SK-N-SH (cell line): ENCODE data around the gene DES. TPM values are rescaled to one million over a fixed set of nuclear protein-coding genes. Genes with fewer than 3 reads are reported as not detected.

Source experiments
- CTCF ChIA-PET: fragments of 300-600, 350-600 bp; formaldehyde crosslinking; extraction: SDS; loops from one replicate; lab custom pipeline; 2021; lab: Yijun Ruan, JAX
- POLR2A ChIA-PET: fragments of 350-600 bp; sonication (Branson Sonifier 250); formaldehyde crosslinking; extraction: SDS; loops from one replicate; lab custom pipeline; 2020; ENCODE audit warnings: antibody characterized with exemption, inconsistent platforms; lab: Yijun Ruan, JAX
- DNase-seq: peaks from one replicate; pipeline ENCODE4 v3.0.0; 2012
- H2AFZ ChIP-seq: fragments of 200-600 bp; sonication (generic); 2 replicates; pipeline ENCODE4 v1.8.1; 2016; ENCODE audit warnings: antibody characterized with exemption, mild to moderate bottlenecking, low read depth
- H3F3A ChIP-seq: fragments of 200-600 bp; sonication (generic); replicated peaks from 2 replicates; pipeline ENCODE3; 2016; ENCODE audit warnings: antibody characterized with exemption, mild to moderate bottlenecking; ENCODE audit not compliant: insufficient read depth
- H3K27ac ChIP-seq, 2 experiments: fragments of 200-500 bp in 1 of 2; fragments of 200-600 bp in 1 of 2; sonication (Bioruptor generic) in 1 of 2; sonication (generic), shearing (Covaris generic) in 1 of 2; 2 replicates each; pipeline versions ENCODE4 v1.5.1 to v1.6.1; 2014 to 2016; ENCODE audit warnings: low read depth in 2 of 2, inconsistent platforms in 1 of 2, low read length in 1 of 2, mild to moderate bottlenecking in 1 of 2, mixed read lengths in 1 of 2
- H3K27me3 ChIP-seq: fragments of 200-600 bp; sonication (generic), shearing (Covaris generic); 2 replicates; pipeline ENCODE4 v1.6.1; 2016; ENCODE audit warnings: mixed run types; ENCODE audit not compliant: insufficient read depth
- H3K36me3 ChIP-seq, 2 experiments: fragments of 200-500 bp in 1 of 2; fragments of 200-600 bp in 1 of 2; sonication (Bioruptor generic) in 1 of 2; sonication (generic) in 1 of 2; replicated peaks in 1 of 2; 2 replicates each; pipeline versions ENCODE3 to v1.5.1; 2014 to 2016; ENCODE audit warnings: low read length in 1 of 2, mild to moderate bottlenecking in 1 of 2; ENCODE audit not compliant: insufficient read depth in 2 of 2, control insufficient read depth in 1 of 2
- H3K4me1 ChIP-seq, 2 experiments: fragments of 200-500 bp in 1 of 2; fragments of 200-600 bp in 1 of 2; sonication (Bioruptor generic) in 1 of 2; sonication (generic), shearing (Covaris generic) in 1 of 2; 2 replicates each; pipeline versions ENCODE4 v1.5.1 to v1.6.1; 2014 to 2016; ENCODE audit warnings: low read depth in 1 of 2, low read length in 1 of 2, mixed run types in 1 of 2; ENCODE audit not compliant: insufficient read depth in 2 of 2, control insufficient read depth in 1 of 2
- H3K4me2 ChIP-seq: fragments of 200-600 bp; sonication (generic), shearing (Covaris generic); 2 replicates; pipeline ENCODE4 v1.6.1; 2017; ENCODE audit warnings: mixed run types
- H3K4me3 ChIP-seq, 2 experiments: fragments of 200-500 bp in 1 of 2; fragments of 200-600 bp in 1 of 2; sonication (Bioruptor generic) in 1 of 2; sonication (generic), shearing (Covaris generic) in 1 of 2; 2 replicates each; pipeline versions ENCODE4 v1.5.1 to v1.8.1; 2014 to 2016; ENCODE audit warnings: low read depth in 2 of 2, inconsistent platforms in 1 of 2, low read length in 1 of 2, mild to moderate bottlenecking in 1 of 2, mixed read lengths in 1 of 2, moderate library complexity in 1 of 2
- H3K79me2 ChIP-seq: fragments of 200-600 bp; sonication (generic); 2 replicates; pipeline ENCODE4 v1.8.1; 2017; ENCODE audit warnings: mild to moderate bottlenecking; ENCODE audit not compliant: insufficient read depth
- H3K9ac ChIP-seq: fragments of 200-600 bp; sonication (generic); 2 replicates; pipeline ENCODE4 v1.6.1; 2017; ENCODE audit warnings: mixed run types
- H3K9me2 ChIP-seq: fragments of 200-600 bp; sonication (generic); 2 replicates; pipeline ENCODE4 v1.6.1; 2017; ENCODE audit warnings: mixed run types
- H3K9me3 ChIP-seq: fragments of 200-600 bp; sonication (generic); 2 replicates; pipeline ENCODE4 v1.6.1; 2017; ENCODE audit warnings: mixed run types, mild to moderate bottlenecking, moderate library complexity
- H4K20me1 ChIP-seq: fragments of 200-600 bp; sonication (generic); 2 replicates; pipeline ENCODE4 v1.6.1; 2017; ENCODE audit warnings: mild to moderate bottlenecking, mixed run types; ENCODE audit not compliant: insufficient read depth
- EP300 ChIP-seq, 2 experiments: IDR thresholded peaks; 2 replicates each; pipeline versions ENCODE4 v1.4.0 to v1.6.1; 2012; ENCODE audit warnings: borderline replicate concordance in 1 of 2, low read depth in 1 of 2, low read length in 1 of 2
- EZH2phosphoT487 ChIP-seq: fragments of 200-600 bp; sonication (generic); IDR thresholded peaks from 2 replicates; pipeline ENCODE4 v1.6.1; 2017; ENCODE audit warnings: low read depth, mixed run types, mild to moderate bottlenecking, antibody characterized with exemption, moderate library complexity, borderline replicate concordance
- FOSL2 ChIP-seq: IDR thresholded peaks from 2 replicates; pipeline ENCODE4 v1.4.0; 2012; ENCODE audit warnings: low read depth, mild to moderate bottlenecking, moderate library complexity, borderline replicate concordance
- FOXJ3 ChIP-seq: sonication (generic); formaldehyde crosslinking; IDR thresholded peaks from 2 replicates; pipeline ENCODE4 v1.5.1; 2020; ENCODE audit warnings: mild to moderate bottlenecking, missing genetic modification reagents
- FOXM1 ChIP-seq: IDR thresholded peaks from 2 replicates; pipeline ENCODE4 v1.4.0; 2012; ENCODE audit warnings: low read depth, mild to moderate bottlenecking
- GABPA ChIP-seq: IDR thresholded peaks from 2 replicates; pipeline ENCODE4 v1.4.0; 2012; ENCODE audit warnings: low read depth, mild to moderate bottlenecking
- GATA2 ChIP-seq: sonication (generic); formaldehyde crosslinking; IDR thresholded peaks from 2 replicates; pipeline ENCODE4 v1.5.0; 2020; ENCODE audit warnings: mild to moderate bottlenecking, missing genetic modification reagents
- IRF3 ChIP-seq: fragments of 150-350 bp; IDR thresholded peaks from 2 replicates; pipeline ENCODE4 v1.6.1; 2016; ENCODE audit warnings: mild to moderate bottlenecking, low read depth, low read length
- MXI1 ChIP-seq: IDR thresholded peaks from 2 replicates; pipeline ENCODE4 v1.6.1; 2012; ENCODE audit warnings: mild to moderate bottlenecking, low read depth, low read length, improper control_type of control experiment
- NFIC ChIP-seq: IDR thresholded peaks from 2 replicates; pipeline ENCODE4 v1.4.0; 2012; ENCODE audit warnings: borderline replicate concordance
- POLR2AphosphoS5 ChIP-seq: IDR thresholded peaks from 2 replicates; pipeline ENCODE4 v1.6.1; 2012; ENCODE audit warnings: low read depth, low read length
- RAD21 ChIP-seq: IDR thresholded peaks from 2 replicates; pipeline ENCODE4 v1.6.1; 2012; ENCODE audit warnings: mild to moderate bottlenecking, low read length
- RCOR1 ChIP-seq: fragments of 150-350 bp; IDR thresholded peaks from 2 replicates; pipeline ENCODE4 v1.6.1; 2017; ENCODE audit warnings: antibody characterized with exemption, low read length
- RFX5 ChIP-seq: IDR thresholded peaks from 2 replicates; pipeline ENCODE4 v1.6.1; 2012; ENCODE audit warnings: mild to moderate bottlenecking, improper control_type of control experiment, low read length
- SIN3A ChIP-seq: IDR thresholded peaks from 2 replicates; pipeline ENCODE4 v1.6.1; 2012; ENCODE audit warnings: low read depth, mild to moderate bottlenecking, low read length, moderate library complexity, borderline replicate concordance
- TEAD4 ChIP-seq: IDR thresholded peaks from 2 replicates; pipeline ENCODE4 v1.4.0; 2012; ENCODE audit warnings: mild to moderate bottlenecking, borderline replicate concordance; ENCODE audit not compliant: insufficient read depth
- YY1 ChIP-seq: IDR thresholded peaks from 2 replicates; pipeline ENCODE4 v1.4.0; 2012; ENCODE audit warnings: low read depth, mild to moderate bottlenecking
- WGBS: methylation state at CpG from one replicate; pipeline ENCODE4 v1.1.6; 2017; ENCODE audit warnings: low lambda C conversion rate; 5-methylcytosine and 5-hydroxymethylcytosine counted together
- polyA plus RNA-seq, 3 experiments: library from polyadenylated mRNA; depleted of rRNA; stranded (reverse); fragments of >200 nt; gene quantifications; 2 replicates each; pipeline ENCODE4 v1.2.3, GENCODE V29; 2012

DES gene
- polyA plus RNA-seq, 1 of the 3 experiments (the other 2 are of a cell fraction), result 0.21 TPM

DNA sequence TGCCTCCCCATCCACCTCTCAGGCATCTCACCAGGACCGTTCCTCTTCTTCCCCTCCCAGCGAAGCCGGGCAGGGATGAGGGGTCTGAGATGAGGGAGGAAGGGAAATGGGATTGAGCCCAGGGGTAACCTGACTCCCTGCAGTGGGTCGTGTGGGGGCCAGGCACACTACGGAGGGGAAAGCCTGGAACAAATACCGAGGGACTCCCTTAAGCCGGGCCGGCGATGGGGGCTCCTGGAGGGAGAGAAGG, 16.2 kb downstream of the DES start (continued):
- TF ChIP-seq FOXJ3 (CRISPR knock-in tag), result no peak

DNA sequence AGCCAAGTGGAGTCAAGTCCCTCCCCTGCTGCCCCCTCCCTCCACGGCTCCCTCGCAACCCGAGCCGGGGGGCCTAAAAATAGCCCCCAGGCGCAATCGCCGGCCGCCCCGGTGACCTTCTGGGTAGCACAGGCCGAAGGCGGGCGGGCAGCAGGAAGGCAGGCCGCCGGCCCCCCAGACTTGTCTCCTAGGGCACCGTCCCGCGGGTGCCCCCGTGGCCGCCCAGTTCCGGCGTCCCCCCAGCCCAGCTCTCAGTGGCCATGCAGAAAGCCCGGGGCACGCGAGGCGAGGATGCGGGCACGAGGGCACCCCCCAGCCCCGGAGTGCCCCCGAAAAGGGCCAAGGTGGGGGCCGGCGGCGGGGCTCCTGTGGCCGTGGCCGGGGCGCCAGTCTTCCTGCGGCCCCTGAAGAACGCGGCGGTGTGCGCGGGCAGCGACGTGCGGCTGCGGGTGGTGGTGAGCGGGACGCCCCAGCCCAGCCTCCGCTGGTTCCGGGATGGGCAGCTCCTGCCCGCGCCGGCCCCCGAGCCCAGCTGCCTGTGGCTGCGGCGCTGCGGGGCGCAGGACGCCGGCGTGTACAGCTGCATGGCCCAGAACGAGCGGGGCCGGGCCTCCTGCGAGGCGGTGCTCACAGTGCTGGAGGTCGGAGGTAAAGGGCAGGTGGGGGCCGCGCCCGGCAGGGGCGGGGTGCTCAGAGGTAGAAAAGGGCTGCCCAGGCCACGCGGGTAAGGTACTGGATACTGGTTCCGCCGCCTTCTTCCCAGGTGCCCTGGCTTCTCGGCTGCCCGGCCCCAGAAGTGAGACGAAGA, 16.7 kb downstream of the DES start, which contains the start of gene SPEG:
Gene SPEG, plus strand, starts transcription at position 126 of the 808 bp plus-strand sequence. Its CDS starts 135 bp downstream, at position 261.
- DNase-seq, result no peak
- H3K9ac ChIP-seq, result no peak within 1 kb of the TSS
- H3K9me3 ChIP-seq, result no peaks in the 10 kb centered on the region
- no peaks in the 10 kb centered on the region for H3F3A ChIP-seq
- no peaks in the 10 kb centered on the region for H3K36me3 ChIP-seq
- H4K20me1 ChIP-seq, result no peaks in the 10 kb centered on the region
- no peak within 1 kb of the TSS for H2AFZ ChIP-seq
- ChIA-PET CTCF (interaction anchor here (1.0 to 12.5 kb wide), 9 partner anchors 15 to 103 kb away, joined by 3 to 95 read pairs (median 4); no protein-coding TSS in a partner anchor), POLR2A (no interaction called here)
- WGBS, result 90% methylated on average over 30 of the region's 77 CpGs
- no peaks in the 10 kb centered on the region for H3K27me3 ChIP-seq
- no peaks in the 10 kb centered on the region for H3K9me2 ChIP-seq
- H3K79me2 ChIP-seq, result no peaks in the 10 kb centered on the region
- TF ChIP-seq EZH2phosphoT487, result no peak
- no peak for TF ChIP-seq YY1
- TF ChIP-seq NFIC, result no peak
- TF ChIP-seq POLR2AphosphoS5, result no peak
- H3K4me1 ChIP-seq, result peaks cover 0 to 15% of the 10 kb centered on the region in 2 experiments; a peak in 1 of 4 replicates
- H3K4me3 ChIP-seq, result no peak within 1 kb of the TSS
- no peak within 1 kb of the TSS for H3K27ac ChIP-seq
- H3K4me2 ChIP-seq, result no peak within 1 kb of the TSS

DNA sequence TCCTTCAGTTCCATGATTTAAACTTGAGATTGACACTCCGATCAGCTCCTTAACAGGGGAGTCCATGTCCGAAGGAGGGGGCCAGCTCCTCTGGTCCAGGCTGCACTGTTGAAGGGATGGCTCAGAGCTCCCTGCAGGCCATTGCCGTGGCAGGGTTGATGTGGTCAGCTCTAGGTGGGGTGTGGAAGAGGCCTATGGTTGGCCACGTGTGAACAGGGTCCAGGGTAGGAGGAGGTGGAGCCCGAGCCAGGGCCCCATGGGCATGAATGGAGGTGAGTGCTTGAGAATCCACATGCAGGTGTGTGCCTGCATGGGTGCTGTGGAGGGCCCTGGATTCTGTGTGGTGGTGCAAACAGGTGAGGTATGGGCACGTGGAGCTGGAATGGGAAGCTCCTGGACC, 17.5 kb downstream of the DES start:
- Histone ChIP-seq H3K4me2 (no peak overlapping the region), H3K27me3 (no peaks in the 10 kb centered on the region), H2AFZ (no peak overlapping the region), H3K9me2 (no peaks in the 10 kb centered on the region), H3F3A (no peaks in the 10 kb centered on the region), H3K4me1 (peaks cover 0 to 8% of the 10 kb centered on the region in 2 experiments; a peak in 1 of 4 replicates), H4K20me1 (no peaks in the 10 kb centered on the region), H3K27ac (no peak overlapping the region), H3K79me2 (no peaks in the 10 kb centered on the region), H3K9ac (no peak overlapping the region), H3K4me3 (no peak overlapping the region), H3K9me3 (no peaks in the 10 kb centered on the region), H3K36me3 (no peaks in the 10 kb centered on the region)
- CTCF ChIA-PET, result interaction anchor here (1.0 to 12.5 kb wide), 6 partner anchors 20 to 102 kb away, joined by 3 to 95 read pairs (median 13); no protein-coding TSS in a partner anchor
- TF ChIP-seq MXI1 (no peak), RFX5 (no peak), SIN3A (no peak), RAD21 (no peak), FOXM1 (no peak), IRF3 (no peak), TEAD4 (no peak), RCOR1 (no peak), GATA2 (CRISPR knock-in tag) (no peak), YY1 (no peak), GABPA (no peak), FOSL2 (no peak), EP300 (IDR thresholded peaks at IDR 0.05; ENCODE audit: borderline replicate concordance in 1 of 2, low read depth in 1 of 2, low read length in 1 of 2) (no peak)
- WGBS, result 87% methylated on average over 5 of the region's 6 CpGs
- DNase-seq, result no peak
- POLR2A ChIA-PET, result no interaction called here
